ENCODE measurements around the gene EEIG1.

Gene EEIG1

DNA sequence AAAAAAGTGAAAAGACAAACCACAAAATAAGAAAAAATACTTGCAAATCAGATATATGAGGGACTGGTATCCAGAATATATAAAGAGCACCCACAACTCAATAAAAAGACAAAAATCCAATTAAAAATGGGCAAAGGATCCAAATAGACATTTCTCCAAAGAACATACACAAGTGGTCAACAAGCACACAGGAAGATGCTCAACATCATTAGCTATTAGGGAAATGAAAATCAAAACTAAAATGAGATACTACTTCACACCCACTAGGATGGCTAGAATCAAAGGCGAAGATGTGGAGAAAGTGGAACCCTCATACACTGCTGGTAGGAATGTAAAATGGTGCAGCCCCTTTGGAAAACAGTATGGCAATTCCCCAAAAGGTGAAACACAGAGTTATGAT, 22.1 kb downstream of the EEIG1 start:
- no peak for DNase-seq

DNA sequence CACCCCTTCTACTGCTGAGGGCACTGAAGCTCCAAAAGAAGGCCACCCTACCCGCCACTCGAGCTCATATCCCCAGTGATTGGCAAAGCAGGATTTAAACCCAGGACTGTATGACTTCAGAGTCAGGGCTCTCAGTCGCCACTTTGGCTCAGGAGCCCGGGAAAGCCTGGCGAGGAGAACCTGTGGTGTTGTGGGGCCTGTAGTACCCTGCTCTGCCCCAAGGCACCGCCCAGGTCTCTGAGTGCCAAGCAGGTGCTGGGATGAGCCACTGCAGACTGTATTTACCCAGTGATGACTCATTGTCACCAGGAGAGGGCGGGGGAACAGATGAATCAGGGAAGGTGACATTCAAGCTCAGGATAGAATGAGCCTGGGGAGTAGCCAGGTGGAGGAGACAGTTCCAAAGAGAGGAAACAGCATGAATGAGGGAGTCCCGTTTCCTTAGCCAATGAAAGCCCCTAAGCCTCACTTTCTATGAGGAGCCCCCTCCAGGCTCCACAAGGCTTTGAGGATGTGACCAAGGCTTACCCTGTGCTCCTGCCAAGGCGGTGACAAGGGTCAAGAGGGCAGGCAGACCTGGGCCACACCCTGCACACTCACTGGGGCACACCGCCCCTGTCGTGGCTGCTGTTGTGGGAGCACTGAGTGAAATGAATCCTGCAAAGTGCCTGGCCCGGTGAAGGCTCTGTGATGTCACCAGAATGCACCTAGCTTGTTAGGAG, 25.3 kb downstream of the EEIG1 start:
- DNase-seq, result peak; percentile 92

DNA sequence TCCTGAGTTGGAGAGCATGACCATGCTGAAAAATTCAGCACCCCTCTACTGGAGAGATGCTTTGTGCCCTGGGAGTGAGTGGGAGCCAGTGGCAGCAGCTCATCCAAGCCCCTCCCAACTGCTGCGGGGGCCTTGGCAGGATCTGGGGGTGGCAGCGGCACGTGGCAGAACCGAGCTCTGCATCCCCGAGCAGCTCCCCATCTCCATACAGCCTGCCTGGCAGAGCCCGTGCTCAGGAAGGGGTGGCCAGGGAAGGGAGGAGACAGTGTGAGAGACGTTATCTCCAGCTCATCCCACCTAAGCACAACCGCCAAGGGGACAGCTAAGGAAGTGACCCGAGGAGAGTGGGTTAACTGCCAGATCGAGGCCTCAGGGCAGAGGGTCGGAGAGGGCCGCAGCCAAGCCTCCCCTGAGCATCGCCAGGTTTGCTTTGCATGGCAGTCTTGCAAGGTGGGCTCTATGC, 25.9 kb downstream of the EEIG1 start:
- no peak for DNase-seq

DNA sequence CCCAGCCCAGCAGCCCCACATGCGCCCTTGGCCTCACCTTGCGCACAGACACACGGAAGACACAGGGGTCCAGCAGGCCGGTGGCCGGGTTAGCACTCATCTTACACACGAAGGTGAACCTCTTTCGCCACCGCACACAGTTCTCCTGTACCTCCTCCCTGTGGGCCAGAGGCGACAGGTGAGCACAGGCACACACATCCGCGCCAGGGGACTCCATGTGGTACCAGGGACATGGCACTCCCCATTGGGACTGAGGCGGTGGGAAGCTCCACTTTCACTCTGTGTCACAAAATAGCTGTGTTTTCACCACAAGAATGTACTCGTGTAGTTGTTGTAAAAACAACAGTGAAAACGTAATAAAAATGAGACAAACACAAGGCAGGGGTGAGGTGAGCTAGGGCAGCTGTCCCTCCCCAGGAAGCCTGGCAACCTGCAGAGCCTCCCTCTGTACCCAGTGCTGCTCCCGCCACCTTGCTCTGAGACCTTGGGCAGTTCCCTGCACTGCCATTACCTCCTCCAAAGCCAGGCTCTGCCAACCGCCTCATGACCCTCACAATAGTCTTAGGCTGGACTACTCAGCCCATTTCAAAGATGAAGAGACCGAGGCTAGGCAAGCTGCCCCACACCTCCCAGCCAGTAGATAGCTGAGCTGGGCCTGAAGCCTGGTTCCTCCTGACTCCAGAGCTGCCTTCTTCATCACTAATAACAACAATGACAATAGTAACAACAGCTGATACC, 26.9 kb downstream of the EEIG1 start:
- peak; percentile 39 for DNase-seq

DNA sequence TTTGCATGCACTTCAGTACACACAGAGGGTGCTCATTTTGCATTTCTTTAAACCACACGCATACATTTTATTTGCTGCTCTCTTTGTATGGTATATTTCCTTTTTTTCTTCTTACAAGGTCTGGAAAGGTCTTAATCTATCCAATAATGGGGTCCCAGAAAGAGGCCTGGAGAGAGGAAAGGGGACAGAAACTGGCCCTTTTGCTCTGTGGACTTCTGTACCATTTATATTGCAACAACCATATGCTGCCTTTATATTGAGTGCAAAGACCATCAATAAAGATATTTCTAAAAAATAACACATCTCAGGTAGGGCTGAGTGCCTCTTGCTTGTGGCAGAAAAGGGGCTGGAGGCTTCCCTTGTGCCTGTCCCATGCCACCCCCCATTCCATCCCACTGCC, 27.6 kb downstream of the EEIG1 start:
- DNase-seq, result no peak

DNA sequence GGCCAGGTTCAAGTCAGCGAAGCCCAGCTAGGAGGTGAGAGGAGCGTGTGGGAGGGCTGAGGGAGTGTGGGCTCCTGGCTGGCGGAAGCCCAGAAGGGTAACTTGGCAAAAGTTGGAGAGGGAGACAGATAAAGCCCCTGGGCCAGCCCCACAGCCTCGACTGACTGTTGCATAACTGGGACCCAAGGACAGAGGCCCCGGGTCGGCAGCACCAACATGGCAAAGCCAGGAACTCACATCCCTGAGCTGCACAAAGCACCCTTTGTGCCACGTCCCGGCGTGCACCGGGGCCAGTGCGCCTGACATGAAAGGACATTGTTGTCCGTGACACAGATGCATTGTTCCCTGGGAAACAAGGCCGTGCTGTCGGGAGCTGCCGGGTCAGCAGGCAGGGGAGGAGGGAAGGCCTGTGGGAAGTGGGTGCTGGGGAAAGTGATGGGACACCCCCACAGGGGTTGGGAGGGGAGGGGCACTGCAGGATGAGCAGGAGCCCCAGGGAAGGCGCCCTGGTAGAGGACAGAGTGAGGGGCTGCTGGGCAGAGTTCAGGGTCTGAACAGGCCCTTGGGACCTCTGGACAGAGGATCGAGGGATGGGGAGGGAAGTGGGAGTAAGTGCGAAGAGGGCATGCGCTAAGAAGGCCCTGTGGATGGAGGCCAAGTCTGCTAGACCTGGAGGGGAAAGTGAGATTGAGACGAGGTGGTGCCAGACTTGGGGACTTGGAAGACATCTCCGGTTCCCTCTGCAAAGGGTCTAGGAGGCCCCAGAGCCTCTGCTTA, 30.1 kb downstream of the EEIG1 start:
- no peak for DNase-seq

DNA sequence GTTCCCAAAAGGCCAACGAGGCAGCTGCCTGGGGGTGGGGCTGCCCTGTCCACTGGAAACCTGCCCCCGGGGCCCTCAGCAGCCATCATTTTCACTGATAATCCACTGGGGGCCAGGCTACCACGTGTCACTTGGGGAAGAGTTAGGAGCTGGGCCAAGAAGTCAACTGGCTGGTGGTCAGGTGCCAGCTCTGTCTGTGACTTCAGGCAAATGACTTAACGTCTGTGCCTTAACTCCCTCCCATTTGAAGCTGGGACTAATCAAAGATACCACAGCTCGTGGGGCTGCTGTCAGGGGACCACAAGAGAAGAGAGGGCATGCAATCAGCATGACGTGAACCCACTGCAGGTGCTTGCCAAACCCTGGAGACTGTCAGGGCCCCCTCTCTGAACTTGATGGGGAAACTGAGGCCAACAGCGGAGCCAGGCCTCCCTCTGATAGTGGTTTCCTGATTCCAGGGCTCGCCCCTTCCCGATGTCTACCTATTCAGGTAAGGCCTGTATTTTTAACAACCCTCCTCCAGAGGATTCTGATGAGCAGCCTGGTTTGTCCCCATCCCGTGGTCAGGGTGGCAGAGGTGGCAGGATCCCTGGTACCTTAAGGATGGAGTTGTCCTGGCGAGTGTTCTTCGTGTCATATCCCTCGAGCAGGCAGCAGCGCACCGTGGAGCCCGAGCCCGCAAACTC, 30.8 kb downstream of the EEIG1 start:
- DNase-seq, result no peak

DNA sequence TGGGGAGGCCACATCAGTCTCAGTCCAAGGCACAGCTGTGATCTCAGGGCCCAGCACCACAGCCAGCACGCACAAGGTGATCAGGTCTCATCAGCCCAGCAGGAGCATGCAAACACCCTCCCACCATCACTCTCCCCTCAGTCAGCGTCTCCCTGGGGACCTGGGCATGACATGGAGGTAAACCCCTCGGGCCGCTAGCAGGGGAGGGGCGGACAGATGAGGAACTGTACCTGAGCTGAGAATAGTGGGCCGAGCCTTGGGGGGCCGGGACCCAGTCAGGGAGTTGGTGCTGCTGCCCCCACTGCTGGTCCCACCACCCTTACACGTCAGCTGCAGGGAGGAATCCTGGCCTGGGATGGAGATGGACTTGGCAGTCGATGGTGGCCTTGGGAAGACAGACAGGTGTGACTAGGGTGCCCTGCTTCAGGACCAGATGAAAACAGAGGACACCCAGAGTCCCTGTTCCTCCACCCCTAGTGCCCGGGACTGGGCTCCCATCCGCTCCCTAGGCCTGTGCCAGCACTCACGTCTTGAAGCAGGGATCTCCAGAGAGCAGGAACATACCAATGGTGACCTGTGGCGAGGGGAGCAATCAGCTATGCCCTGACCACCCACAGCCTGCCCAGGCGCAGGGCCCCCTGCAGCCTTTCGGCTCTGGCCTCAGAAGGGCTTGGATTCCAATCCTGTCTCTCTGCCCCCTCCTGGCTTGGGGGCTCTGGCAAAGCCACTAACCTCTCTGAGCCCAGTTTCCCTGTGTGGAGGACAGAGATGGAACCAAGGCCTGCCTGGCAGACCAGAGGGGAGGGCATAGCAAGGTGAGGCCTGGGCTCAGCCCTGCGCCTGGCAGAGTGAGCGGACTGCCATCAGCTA, 32.7 kb downstream of the EEIG1 start:
- no peak for DNase-seq

DNA sequence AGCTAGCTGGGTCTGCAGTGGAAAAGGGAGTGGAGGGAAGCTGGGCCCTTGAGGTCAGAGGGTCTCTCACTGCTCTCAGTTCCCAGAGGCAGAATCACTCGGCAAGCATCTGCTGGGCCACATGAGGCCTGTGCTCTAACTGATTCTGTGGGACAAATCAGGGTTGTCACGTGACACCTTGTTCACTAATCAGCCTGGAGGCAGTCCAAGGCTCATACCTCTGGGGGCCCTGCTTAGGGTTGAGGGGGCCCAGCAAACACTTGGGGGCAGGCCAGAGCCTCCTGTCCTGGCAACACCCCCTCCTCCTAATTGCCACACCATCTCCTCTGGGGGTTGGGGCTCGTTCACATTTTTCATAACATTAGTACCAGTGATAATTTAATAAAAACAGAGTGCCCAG, 34.1 kb downstream of the EEIG1 start:
- DNase-seq, result no peak

DNA sequence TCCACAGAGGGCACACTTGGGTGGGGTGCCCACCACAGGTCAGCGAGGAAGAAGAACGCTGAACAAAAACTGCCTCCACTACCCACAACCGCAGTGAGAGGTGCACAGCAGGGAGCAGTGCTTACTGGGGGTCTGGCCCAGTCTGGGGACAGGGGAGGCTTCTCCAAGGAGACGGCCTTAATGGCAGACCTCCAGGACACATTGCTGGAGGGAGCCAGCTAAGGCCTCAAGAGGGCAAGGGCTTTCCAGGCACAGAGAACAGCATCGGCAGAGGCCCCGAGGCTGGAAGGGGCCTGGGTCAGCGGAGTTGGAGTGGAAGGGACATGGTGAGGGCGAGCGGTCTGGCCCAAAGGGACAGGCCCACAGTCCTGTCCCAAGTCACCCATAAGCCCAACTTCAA, 34.8 kb downstream of the EEIG1 start:
- DNase-seq, result no peak

DNA sequence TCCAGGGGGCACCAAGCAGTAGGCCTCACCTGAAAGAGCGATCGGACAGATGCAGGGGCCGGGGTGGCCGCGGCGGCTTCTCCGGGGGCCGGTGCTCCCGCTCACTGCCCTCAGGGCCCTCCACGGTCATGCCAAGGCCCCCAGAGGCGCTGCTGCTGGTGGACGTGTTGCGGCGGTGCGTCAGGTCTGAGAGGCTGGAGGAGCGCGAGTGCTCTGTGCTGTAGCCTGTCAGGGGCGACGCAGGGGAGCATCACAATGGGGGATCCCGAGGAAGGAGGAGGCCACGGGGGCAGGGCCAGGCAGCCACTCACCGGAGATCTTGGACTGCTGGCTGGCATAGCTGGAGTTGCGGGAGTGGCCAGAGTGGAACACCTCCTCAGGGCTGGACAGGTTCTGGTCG, 35.5 kb downstream of the EEIG1 start:
- DNase-seq, result no peak

DNA sequence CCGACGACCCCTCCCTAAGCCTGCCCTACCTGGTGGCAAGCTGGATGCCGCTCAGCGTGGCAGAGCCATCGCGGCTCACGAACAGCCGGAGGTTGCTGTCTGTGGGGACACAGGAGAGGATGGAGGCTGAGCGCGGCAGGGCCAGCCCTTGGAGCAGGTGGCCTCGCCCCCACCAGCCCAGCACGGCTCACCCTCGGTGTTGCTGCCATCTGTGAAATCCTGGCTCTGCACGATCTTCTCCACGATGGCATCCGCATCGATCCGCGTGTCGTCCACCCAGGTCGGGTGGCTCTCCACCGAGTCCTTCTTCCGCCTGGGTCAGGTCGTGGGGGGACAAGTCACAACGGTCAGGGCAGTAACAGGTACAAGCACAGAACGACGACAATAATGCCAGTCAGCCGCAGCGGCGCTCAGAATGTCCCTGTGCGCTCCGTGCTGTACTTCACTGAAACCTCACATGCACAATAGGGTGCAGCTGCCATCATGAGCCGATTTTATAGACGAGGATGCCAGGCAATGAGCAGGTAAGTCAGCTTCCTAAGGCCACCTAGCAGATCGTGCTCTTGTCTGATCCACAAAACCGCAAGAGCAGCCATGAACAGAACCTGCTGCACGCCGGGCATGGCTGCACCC, 36.1 kb downstream of the EEIG1 start:
- no peak for DNase-seq

DNA sequence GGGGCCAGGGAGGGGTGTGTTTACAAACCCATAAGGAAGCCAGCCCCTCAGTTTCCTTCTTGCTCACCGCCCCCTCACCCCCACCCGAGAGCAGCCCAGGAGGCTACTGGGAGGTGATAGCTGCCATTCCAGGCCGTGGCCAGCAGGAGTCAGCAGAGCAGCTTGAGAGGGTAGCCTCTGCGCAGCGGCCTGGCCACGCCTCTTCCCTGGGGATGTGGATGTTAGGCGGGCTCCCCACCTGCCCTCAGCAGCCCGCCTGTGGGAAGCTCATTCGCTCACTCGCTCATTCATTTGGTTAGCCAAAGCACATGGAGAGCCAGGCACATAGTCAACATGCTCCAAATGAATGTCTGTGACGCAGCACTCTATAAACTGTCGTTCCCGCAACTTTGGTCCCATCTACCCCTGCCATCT, 37.1 kb downstream of the EEIG1 start:
- DNase-seq, result peak; percentile 65

DNA sequence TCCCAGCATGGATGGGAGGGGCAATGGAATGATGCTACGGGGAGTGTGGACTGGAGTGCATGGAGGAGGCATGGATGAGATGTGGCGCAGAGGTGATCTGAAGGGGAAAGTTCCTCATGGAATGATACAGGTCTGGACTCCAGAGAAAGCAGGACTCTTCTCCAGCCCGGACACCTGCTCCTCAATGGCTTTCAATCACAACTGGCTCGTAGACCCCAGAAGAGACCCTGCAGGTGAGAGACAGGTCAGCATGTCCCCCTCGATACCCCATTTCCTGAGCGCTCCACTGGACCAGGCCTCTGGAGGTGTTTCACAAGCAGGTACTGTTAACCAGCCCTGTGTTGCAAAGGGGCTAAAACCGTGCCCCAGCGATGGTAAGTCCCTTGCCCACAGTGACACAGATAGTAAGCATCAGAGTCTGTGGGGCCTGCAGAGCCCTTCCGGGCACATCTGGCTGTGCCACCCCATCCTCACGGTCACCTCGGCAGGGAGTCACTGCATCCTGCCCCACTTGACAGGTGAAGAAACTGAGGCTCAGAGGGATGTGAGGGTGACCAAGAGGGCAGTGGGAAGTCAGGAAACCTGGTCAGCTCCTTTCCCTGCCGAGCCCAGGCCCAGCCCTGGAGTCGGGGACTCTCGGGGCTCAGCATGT, 37.7 kb downstream of the EEIG1 start:
- DNase-seq, result no peak

DNA sequence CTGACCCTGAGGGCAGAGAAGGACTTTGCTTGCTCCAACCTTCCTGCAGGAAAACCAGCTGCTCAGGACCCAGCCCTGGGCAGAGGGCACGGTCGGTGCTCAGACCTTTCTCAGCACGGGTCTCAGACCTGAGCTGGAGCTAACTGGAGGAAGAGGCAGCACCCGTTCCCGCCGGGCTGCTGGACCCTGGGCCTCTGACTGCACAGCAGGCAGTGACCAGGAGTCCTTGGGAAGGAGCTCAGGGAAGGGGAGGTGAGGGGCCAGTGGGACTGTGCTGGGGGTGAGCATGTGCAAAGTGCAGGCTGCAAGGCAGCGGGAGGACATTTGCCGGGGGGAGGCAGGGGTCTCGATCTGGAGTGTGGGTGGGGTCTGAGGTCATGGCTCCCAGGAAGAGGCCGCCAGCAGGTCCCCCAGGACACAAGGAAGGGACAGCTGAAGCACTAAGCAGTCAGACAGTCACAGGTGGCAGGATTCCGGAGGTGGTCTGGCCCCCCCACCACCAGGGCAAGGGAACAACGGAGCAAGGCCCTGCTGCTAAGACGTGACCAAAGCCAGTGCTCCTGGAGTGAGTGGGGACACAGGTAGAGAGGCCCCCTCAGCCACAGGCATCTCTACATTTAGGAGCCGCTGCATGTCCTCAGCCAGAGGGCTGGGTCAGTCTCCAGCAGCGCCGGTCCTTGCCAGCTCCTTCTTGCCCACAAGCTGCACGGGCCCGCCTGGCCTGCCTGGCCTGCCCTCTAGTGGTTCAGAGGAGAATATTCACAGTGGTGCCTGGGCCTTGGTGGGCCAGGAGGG, 38.4 kb downstream of the EEIG1 start:
- peak; percentile 29 for DNase-seq

DNA sequence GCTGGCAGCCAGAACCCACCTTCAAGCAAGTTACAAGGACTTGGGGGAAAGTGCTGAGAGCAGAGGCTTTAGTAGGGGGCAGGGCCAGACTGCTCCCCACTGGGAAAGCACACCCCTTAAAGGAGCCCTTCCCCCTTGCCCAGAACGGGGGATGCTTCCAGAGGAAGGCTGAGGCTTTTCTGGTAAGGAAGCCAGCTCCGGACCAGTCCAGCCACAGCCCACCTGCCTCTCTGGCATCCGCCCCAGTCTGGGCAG, 38.9 kb downstream of the EEIG1 start:
- no peak for DNase-seq

DNA sequence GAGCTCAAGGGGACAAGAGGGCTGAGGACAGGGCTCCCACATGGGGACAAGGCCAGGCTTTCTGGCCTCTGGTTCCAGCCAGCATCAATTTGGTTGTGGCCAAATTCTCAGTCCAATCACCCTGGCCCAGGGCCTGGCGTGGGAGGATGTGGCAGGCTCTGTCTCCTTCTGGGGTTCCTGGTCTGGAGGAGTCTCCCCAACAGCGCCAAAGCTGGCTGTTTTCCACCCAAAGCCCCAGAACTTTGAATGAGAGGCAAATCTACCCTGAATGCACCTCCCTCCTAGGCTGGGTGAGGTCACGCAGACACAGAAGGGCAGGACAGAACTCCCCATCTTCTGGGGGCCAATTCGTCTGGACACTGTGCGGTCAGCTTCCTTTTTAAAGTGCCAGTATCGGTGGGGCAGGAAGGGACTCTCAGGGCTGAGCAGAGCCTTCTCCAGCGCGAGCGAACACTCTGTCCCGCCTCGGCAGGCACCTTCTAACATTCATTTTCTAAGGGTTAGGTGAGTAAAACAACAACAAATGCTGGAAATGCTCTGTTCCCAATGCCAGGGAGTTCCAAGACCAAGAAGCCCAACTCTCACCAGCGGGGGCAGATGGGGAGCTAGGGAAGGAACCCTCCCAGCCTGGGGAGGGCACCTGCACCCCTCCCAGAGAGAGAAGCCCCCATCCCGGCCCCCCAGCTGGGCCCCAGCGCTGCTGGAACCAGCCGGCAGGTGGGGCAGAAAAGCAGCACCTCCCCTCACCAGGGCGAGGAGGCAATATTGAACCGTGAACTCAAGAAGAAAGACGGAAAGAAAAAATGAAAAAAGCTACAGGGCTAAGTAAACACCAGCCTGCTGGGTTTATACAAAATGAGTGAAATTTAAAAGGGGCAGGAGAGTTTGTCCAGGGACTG, 39.5 kb downstream of the EEIG1 start:
- DNase-seq, result no peak

DNA sequence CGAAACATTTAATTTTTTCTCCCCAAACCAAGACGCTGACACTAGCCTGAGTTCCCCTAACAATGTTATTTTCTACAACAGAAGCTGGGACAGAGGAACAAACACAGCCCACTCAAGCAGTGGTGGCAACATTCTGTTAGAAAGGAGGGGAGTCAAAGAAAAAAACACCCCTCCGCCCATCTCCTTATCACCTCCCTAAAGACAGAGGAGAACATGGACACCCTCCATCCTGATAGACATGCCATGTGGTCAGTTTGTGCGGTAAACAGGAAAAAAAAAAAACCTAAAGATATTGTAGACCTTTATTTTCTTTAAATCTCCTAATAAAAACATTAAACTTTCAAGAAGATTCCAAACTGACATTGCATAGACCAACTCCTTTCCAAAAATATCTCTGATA, 40.2 kb downstream of the EEIG1 start:
- DNase-seq, result no peak

DNA sequence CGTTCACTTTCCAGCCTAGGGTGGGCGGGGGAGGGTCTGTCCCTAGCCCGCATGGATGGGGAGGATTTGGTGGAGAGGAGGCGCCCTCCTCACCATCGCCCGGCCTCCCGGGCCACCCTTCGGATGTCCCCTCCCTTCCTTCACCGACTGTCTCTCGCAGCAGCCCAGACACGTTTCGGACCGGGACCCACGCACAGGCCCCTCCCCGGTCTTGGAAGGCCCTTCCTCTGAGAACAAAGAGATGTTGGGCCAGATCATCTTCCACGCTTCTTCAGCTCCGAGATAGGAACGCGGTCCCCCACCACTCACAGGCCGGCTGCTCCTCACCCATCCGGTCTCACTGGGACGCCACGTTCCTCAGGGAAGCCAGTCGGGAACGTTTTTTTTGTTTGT, 42.5 kb downstream of the EEIG1 start:
- DNase-seq, result no peak

Data from NCI-H146 (cell line).